Superior temporal gyrus (tissue), 1 donor: ENCODE results near the gene PRDM15.

Source experiments
- DNase-seq: peaks from one replicate; pipeline ENCODE4 v3.0.0-alpha.2; 2016; ENCODE audit errors: extremely low spot score

PRDM15 gene

GRCh38 chr21:41843584-41843983, 35.6 kb downstream of the PRDM15 start:
- no peak for DNase-seq

GRCh38 chr21:41840880-41841279, 38.3 kb downstream of the PRDM15 start:
- no peak for DNase-seq

GRCh38 chr21:41839387-41840000, 39.6 kb downstream of the PRDM15 start:
- no peak for DNase-seq

GRCh38 chr21:41837756-41838297, 41.3 kb downstream of the PRDM15 start:
- DNase-seq = no peak

GRCh38 chr21:41836166-41837015, 42.8 kb downstream of the PRDM15 start:
- no peak for DNase-seq

- no peak for DNase-seq
These were observed 43.4 kb downstream of the PRDM15 start for GRCh38 chr21:41835711-41836154.

- no peak for DNase-seq
These were observed 44.0 kb downstream of the PRDM15 start for GRCh38 chr21:41834926-41835663.

GRCh38 chr21:41834252-41834925, 44.8 kb downstream of the PRDM15 start:
- DNase-seq = no peak

- DNase-seq = no peak
These were observed 45.5 kb downstream of the PRDM15 start for GRCh38 chr21:41833497-41834115.

- DNase-seq = no peak
These were observed 46.3 kb downstream of the PRDM15 start for GRCh38 chr21:41832596-41833496.

- no peak for DNase-seq
These were observed 47.1 kb downstream of the PRDM15 start for GRCh38 chr21:41831866-41832595.

- DNase-seq = no peak
These were observed 47.7 kb downstream of the PRDM15 start for GRCh38 chr21:41831453-41831831.

- no peak for DNase-seq
These were observed 48.2 kb downstream of the PRDM15 start for GRCh38 chr21:41830764-41831452.

- DNase-seq = no peak
These were observed 48.9 kb downstream of the PRDM15 start for GRCh38 chr21:41830145-41830707.

GRCh38 chr21:41828884-41829360, 50.2 kb downstream of the PRDM15 start:
- DNase-seq = no peak

- DNase-seq = no peak
These were observed 50.9 kb downstream of the PRDM15 start for GRCh38 chr21:41827951-41828883.

- no peak for DNase-seq
These were observed 53.3 kb downstream of the PRDM15 start for GRCh38 chr21:41825881-41826280.
